ENCODE data around the gene SNAPC3.
A peak's percentile ranks its signal among the peaks of the same experiment; 100 is the strongest.

SNAPC3 gene

GRCh38 chr9:15492485-15493150, 69.9 kb downstream of the SNAPC3 start:
- DNase-seq (ENCODE audit: low read depth) = no peak

- no peak for DNase-seq (ENCODE audit: low read depth)
These were observed 75.7 kb downstream of the SNAPC3 start for GRCh38 chr9:15498246-15498995.

- no peak for DNase-seq (ENCODE audit: low read depth)
These were observed 76.5 kb downstream of the SNAPC3 start for GRCh38 chr9:15499139-15499538.

GRCh38 chr9:15501179-15501578, 78.5 kb downstream of the SNAPC3 start:
- DNase-seq (ENCODE audit: low read depth) = no peak

GRCh38 chr9:15501803-15502202, 79.1 kb downstream of the SNAPC3 start:
- DNase-seq (ENCODE audit: low read depth) = no peak

GRCh38 chr9:15505921-15506320, 83.2 kb downstream of the SNAPC3 start:
- no peak for DNase-seq (ENCODE audit: low read depth)

- peak; percentile 44 for DNase-seq (ENCODE audit: low read depth)
These were observed 87.5 kb downstream of the SNAPC3 start for GRCh38 chr9:15509931-15510788.

GRCh38 chr9:15510789-15511575, 88.3 kb downstream of the SNAPC3 start, which contains the start of gene PSIP1:
Gene PSIP1 (minus strand): TSS chr9:15510970. CDS start chr9:15510188, 782 bp downstream.
- DNase-seq (ENCODE audit: low read depth) = peak; percentile 79
